ENCODE results near the gene MYRF.

MYRF gene

DNA sequence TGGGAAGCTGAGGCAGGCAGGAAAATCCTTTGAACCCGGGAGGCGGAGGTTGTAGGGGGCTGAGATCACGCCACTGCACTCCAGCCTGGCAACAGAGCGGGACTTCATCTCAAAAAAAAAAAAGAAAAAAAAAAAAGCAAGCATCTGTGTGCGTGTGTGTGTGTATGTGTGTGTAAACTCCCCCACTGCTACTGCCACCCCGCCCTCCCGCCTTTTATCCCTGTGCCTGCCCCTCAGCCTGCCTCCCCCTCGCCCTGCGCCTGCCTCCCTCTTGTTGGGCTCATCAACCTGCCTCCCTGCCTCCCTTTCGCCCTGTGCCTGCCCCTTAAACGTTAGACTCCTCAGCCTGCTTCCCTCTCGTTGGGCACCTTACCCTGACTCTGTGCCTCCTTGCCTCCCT lies 22.0 kb downstream of the MYRF start:
- DNase-seq (ENCODE audit: extremely low read depth in 1 of 2, low read depth in 1 of 2), result no peak

DNA sequence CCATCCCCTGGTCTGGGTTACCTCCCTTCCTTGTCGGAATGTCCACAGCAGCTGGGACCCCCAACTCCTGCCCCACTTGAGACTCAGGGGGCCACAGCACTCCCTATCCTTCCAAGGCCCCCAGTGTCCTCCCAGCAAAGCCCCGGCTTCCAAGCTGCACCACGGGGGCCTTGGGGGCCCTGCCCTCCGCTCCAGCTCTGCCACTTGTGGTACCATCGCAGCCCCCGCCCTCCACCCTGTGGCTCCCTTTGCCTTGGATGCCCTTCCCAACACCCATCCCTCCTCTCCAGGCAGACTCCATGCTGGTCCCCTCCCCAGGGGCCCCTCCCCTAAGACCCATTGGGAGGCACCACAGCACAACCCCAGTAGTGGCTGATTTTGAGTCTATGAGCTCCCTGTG lies 22.7 kb downstream of the MYRF start:
- DNase-seq (ENCODE audit: extremely low read depth in 1 of 2, low read depth in 1 of 2), result no peak

DNA sequence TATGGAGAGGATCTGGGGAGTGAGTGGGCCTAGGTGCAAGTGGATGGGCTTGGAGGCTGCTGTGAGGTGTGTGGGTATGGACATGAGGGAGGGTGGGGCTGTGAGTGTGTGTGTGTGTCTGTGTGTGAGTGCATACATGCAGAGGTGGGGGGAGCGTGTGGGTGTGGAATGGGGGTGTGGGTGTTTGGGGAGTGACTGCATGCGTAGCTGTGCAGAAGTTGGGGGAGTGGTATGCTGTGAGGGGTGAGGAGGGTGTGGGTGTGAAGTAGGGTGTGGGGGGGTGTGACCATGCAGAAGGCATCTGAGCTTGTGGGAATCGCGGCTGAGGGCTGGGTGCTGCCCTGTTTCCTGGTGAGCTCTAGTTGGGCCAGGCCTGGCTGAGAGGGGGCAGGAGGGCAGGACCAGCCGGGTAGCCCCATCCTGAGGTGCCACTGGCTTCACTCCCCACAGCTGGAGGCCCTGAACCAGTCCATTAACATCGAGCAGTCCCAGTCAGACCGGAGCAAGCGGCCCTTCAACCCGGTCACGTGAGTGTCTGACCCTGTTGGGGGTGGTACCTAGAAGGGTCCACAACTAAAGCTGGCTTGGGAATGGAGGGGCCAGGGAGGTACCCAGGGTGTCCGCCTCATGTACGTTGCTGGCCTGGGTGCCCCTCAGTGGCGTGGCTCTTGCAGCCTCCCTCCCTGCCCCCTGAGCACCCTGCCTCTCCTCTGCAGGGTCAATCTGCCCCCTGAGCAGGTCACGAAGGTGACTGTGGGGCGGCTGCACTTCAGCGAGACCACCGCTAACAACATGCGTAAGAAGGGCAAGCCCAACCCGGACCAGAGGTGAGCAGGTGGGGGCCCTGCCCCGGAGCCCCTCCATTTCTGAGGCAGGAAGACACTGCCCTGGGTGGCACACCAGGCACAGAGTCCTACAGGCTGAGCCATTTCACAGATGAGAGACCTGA lies 23.4 kb downstream of the MYRF start:
- DNase-seq (ENCODE audit: extremely low read depth in 1 of 2, low read depth in 1 of 2), result no peak

DNA sequence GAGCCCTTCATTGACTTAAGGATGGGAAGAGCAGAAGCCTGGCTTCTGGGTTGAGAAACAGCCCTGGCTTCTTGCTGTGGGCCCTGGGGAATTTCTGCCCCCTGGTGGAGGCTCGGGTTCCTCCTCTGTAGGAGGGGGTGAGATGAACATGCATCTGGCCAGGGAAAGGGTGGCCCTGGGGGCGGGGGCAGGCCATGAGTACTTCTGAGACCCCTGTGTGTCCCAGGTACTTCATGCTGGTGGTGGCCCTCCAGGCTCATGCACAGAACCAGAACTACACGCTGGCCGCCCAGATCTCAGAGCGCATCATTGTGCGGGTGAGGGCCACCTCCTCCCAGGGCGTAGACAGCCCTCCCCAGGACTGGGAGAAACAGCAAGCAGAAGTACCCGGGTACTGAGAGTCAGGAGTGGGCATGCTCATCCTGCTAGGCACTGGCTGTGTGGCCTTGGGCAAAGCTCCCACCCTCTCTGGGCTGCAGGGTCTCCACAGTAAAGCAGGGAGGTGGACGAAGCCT lies 24.2 kb downstream of the MYRF start:
- DNase-seq (ENCODE audit: extremely low read depth in 1 of 2, low read depth in 1 of 2), result peak in 1 of 2 donors; percentile 35

DNA sequence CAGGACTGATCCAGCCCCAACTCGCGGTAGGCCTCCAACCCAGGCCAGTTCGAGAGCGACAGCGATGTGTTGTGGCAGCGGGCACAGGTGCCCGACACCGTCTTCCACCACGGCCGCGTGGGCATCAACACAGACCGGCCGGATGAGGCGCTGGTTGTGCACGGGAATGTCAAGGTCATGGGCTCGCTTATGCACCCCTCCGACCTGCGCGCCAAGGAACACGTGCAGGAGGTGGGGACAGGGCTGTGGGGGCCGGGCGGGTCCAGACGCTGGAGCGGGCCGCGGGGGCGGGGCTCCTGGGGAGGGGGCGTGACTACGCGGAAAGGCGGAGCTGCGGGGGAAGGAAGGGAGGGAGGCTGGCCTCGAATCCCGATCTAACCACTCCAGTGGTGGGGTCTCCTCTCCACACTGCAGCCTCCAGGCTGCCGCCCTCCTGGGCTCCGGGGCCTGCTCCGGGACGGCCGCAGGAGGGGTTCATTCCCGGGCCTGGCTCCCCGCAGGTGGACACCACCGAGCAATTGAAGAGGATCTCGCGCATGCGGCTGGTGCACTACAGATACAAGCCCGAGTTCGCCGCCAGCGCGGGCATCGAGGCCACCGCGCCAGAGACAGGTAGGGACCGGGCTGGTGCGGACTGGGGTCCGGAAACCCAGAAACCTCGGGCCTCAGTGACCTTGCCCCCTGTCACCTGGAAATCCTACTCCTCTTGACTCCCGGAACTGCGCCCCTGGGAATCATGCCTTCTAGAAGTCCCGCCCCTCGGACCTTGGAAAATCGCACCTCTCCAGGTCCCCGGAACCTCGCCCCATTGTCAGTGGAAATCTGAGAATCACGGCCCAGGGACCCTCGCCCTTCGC lies 25.0 kb downstream of the MYRF start:
- peak in 1 of 2 donors; percentile 45 for DNase-seq (ENCODE audit: extremely low read depth in 1 of 2, low read depth in 1 of 2)

DNA sequence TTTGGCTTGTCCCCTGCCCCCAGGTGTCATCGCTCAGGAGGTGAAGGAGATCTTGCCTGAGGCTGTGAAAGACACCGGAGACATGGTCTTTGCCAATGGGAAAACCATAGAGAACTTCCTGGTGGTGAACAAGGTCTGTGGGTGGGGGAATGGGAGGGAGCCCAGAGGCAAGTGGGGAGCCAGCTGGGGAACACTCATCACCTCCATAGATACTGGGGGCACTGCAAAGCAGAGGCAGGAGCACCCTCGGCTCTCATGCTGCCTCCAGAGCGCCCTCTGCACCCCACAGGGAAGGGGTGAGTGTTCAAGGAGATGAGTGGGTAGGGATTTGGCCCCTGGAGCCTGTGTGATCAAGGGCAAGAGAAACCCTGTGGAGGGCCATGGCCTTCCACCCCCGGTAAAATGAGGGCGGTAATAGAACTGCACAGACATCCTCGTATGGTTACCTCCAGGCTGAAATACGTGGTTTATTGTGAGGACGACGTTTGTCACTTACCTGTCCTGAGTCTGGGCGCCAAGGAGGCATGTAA lies 26.0 kb downstream of the MYRF start:
- DNase-seq (ENCODE audit: extremely low read depth in 1 of 2, low read depth in 1 of 2), result no peak

DNA sequence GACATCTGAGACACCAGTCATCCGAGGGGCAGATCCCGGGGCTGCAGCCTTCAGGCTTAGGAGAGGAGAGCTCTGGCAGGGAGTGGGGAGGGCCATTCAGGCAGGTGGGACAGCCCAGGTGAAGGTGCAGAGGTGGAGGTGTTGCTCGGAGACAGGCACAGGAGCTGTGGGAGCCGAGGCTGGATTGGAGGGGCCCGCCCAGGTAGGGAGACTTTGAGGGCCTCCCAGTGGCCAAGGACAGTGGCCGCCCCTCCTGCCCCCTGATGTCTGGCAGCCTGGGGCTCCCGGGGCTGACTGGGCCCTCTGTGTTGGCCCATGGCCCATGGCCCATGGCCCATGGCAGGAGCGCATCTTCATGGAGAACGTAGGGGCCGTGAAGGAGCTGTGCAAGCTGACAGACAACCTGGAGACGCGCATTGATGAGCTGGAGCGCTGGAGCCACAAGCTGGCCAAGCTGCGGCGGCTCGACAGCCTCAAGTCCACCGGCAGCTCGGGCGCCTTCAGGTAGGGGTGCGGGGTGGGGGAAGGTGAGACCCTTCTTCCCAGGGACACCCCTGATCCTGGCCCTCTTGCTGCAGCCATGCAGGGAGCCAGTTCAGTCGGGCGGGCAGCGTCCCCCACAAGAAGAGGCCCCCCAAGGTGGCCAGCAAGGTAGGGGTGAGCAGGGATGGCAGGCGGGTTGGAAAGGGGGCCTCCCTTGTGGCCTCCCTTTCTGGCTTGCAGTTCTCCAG lies 26.6 kb downstream of the MYRF start:
- no peak for DNase-seq (ENCODE audit: extremely low read depth in 1 of 2, low read depth in 1 of 2)

DNA sequence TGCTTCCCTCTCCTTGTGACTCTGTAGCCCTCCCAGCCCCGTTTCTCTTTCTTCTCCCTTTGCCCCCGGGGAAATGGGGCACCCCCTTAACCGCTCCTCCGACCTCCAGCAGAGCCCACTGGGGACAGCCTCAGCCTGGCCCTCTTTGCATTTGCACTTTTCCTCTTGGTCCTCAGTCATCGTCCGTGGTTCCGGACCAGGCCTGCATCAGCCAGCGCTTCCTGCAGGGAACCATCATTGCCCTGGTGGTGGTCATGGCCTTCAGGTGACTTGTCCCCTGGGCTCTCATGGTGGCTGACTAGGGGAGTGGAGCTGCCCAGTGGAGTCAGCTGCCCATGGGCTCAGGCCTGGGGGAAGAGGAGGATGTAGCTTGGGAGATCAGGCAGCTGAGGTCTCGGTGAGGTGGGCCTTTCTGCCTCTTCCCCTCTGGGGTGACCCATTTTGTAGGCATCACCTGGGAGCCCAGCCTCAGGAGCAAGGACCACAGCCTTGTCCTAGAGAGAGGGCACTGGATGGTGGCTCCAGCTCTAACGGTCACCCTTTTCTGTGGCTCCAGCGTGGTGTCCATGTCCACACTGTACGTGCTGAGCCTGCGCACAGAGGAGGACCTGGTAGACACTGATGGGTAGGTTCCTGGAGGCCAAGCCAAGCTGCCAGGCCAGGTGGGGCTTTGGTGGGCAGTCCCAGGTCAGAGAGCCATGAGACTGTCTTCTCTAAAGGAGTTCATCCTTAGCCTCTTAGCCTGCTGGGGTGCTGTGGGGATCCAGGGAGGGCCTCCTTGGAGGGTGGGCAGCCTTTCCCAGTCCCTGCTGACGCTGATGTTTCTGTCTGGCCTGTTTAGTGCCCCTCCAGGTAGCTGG lies 27.5 kb downstream of the MYRF start:
- no peak for DNase-seq (ENCODE audit: extremely low read depth in 1 of 2, low read depth in 1 of 2)

DNA sequence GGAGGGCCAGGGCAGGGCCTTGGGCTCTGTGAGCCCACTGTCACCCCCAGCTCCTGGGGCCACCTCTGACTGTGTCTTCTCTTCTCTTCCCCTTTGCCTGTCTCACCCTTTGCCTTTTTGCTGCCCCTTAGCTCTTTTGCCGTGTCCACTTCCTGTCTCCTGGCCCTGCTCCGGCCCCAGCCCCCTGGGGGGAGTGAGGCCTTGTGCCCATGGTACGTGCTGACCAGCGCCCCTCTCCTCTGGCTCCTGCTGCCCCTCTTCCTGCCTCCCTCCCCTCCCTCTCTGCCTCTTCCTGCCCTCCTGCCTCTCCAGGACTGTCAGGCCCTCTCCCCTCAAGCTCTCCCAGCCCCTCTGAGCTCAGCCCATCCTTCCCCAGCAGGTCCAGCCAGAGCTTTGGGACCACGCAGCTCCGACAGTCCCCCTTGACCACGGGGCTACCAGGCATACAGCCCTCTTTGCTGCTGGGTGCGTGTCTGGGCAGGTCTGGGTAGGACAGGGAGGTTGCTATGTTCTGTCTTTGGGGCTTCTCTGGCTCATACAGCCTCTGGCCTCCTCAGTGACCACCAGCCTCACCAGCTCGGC lies 28.2 kb downstream of the MYRF start:
- DNase-seq (ENCODE audit: extremely low read depth in 1 of 2, low read depth in 1 of 2), result no peak

DNA sequence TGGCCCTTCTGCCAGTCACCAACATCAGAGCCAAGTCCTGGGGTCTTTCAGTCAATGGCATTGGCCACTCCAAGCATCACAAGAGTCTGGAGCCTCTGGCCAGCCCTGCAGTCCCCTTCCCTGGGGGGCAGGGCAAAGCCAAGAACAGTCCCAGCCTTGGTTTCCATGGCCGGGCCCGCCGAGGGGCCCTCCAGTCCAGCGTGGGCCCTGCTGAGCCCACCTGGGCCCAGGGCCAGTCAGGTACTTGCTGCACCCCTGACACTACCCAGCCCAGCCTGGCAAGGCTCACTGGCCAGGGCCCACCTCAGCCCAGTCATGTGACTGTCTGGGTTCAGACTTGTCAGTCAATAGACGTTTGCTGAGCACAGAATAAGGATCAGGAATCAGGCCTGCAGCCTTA lies 29.1 kb downstream of the MYRF start:
- no peak for DNase-seq (ENCODE audit: extremely low read depth in 1 of 2, low read depth in 1 of 2)

DNA sequence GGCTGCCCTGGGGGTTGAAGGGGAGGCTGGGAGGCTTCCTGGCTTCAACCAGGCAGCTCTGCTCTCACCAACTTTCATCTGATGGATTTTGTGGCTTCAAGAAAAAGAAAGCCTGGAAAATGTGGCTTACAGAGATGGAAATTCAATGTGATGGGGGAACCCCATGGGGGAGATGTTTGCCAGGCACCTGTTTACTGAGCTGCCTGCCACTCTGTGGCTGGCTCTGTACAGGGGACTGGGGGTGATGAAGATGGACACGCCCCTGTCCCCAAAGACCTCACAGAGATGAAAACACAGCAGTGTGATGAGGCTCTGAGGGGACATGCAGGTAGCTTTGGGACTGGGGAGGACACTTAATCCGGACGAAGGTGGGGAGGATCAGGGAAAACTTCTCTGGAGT lies 29.9 kb downstream of the MYRF start:
- DNase-seq (ENCODE audit: extremely low read depth in 1 of 2, low read depth in 1 of 2), result no peak

DNA sequence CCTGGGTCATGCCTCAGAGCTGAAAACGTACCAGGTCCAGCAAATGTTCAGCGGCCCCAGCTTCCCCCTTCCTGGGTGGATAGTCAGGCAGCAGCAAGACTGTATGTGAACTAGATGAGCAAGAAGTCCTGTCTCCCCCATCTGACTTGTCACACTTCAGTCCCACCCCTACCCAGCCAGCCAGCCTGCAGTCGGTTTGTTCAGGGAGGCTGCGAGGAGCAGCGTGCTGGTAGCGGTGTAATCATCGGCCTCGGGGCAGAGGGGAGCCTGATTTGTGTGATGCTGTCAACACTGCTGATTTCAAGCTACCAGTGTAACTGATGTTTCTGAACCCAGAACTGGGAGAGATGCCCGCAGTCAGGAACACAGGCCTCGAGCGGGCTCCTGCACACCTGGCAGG lies 30.4 kb downstream of the MYRF start:
- no peak for DNase-seq (ENCODE audit: extremely low read depth in 1 of 2, low read depth in 1 of 2)

DNA sequence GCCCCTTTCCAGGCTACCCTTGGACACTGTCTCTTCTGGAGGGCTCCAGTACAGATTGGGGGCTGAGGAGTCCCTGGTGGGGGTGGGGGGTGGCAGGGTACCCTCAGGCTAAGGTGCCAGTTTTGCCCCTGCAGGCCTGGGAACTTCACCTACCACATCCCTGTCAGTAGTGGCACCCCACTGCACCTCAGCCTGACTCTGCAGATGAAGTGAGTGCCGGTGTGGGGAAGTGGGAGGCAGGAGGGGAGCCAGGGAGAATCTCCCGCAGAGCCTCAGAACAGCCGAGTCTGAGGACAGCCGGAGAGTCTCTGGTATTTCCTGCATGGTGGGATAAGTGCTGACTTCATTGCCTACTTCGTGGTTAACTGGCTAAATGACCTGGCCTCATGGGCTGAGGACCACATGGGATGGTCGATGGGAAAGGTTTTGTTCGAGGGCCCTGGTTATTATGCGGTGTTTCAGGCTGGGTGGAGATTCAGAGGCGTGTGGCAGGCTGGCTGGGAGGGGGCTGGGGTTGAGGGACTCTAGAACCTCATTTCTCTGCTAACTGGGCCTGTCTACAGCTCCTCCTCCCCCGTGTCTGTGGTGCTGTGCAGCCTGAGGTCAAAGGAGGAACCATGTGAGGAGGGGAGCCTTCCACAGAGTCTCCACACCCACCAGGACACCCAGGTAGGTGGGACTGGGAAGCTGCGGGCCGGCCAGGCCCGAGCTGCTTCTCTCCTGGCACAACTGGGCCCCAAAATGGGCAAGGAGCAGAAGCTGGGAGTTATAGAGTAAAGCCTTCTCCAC lies 31.5 kb downstream of the MYRF start:
- DNase-seq (ENCODE audit: extremely low read depth in 1 of 2, low read depth in 1 of 2), result no peak

DNA sequence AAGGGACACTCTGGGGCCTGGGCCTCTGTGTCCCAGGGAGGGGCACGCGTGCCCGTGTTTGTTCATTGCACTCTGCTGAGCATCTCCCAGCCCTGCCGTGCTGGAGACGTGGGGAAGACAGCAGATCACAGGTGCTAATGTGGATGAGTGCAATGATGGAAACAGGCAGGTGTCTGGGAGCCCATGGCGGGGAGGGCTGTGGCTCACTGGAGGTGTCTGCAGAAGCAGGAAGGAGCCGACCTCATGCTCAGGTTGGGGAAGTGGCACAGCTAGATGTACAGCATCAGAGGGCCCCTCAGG lies 32.0 kb downstream of the MYRF start:
- no peak for DNase-seq (ENCODE audit: extremely low read depth in 1 of 2, low read depth in 1 of 2)

DNA sequence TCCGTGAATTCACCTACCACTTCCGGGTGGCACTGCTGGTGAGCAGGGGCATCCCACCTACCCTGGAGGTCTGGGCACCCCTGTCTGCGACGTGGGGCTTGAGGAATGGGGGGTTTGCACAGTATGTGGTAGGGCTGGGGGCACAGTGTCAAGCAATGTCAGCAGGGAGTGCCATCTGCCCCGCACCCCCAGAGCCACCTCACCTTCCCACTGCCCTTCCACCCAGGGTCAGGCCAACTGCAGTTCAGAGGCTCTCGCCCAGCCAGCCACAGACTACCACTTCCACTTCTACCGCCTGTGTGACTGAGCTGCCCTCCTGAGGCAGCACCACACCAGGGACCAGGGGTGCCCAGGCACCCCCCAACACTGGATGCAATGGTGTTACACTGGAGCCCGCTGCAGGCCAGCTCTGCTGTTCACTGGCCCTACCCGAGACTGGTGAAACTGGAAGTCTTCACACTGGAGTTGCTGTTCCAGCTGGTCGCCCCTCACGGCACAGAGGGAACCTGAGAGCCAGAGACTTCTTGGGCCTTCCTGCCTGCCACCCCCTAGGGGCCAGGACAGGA lies 33.5 kb downstream of the MYRF start:
- DNase-seq (ENCODE audit: extremely low read depth in 1 of 2, low read depth in 1 of 2), result no peak

DNA sequence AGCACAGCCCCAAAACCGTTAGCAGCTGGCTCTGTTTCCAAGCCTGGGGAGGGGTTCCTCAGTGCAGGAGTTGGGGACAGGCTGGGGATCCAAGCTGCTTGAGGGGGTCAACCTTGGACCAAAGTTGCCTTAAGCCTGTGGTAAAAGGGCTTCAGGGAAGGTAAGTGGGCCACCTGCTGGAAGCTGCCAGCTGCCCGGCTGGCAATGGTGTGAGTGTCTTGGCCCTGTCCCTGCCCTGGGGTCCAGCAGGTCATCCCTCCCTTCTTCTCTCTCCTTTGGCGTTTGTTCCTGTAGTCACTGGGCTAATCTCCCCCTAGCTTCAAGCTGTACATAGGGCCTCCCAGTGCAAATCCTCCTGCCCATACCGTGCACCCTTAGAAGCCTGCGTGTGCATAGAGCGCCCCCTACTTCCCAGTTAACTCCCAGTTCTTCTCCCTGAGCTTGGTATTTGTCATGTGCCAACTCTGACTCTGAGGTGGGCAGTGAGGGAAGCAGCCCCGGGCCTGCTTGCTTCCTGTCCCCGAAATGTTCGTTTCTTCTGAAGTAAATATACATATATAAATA lies 35.6 kb downstream of the MYRF start:
- no peak for DNase-seq (ENCODE audit: extremely low read depth in 1 of 2, low read depth in 1 of 2)

DNA sequence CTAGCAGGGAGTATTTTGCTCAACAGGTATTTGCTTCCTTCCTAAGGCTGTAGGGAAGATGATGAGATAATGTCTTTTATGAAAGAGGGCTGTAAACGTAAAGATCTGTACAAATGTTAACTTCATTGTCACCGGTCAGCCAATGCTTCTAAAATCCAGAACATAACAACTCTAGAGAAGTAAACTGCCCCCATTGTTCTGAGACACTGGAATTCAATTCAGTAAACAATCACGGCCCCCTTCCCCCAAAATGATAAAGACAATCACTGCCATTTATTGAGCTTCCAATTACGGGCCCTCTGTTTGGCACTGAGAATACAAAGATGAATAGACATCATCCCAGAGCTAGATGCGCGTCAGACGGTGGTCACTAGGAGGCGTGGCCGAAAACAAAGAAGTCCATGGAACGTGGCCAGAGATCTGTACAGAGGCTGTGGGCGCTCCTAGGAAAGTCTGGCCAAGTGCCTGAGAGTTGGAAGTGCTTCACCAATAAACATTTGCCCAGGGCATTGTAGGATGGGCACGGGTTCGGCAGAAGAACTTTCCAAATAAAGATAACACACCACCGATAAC lies 39.4 kb downstream of the MYRF start:
- no peak for DNase-seq (ENCODE audit: extremely low read depth in 1 of 2, low read depth in 1 of 2)
